Mesendoderm (in vitro differentiated cells): Measurements from ENCODE around the gene ARSA.

Experiments
- DNase-seq: peaks from one replicate; pipeline ENCODE4 v3.0.0; 2013
- H2AK5ac ChIP-seq: 2 replicates; pipeline ENCODE4 v1.6.1; 2013; ENCODE audit warnings: low read length, inconsistent platforms
- H2BK120ac ChIP-seq: 2 replicates; pipeline ENCODE4 v1.6.1; 2013; ENCODE audit warnings: low read depth, mild to moderate bottlenecking, low read length, moderate library complexity, mixed read lengths
- H2BK15ac ChIP-seq: replicated peaks from 2 replicates; pipeline ENCODE4 v1.6.1; 2013; ENCODE audit warnings: low read depth, mild to moderate bottlenecking, moderate library complexity
- H2BK5ac ChIP-seq: 2 replicates; pipeline ENCODE4 v1.6.1; 2013; ENCODE audit warnings: low read length, inconsistent platforms
- H3K18ac ChIP-seq: 2 replicates; pipeline ENCODE4 v1.6.1; 2013; ENCODE audit warnings: mild to moderate bottlenecking, low read length, mixed read lengths
- H3K23ac ChIP-seq: one replicate; pipeline ENCODE4 v1.6.1; 2013; ENCODE audit warnings: low read length
- H3K27ac ChIP-seq: 2 replicates; pipeline ENCODE4 v1.5.1; 2013; ENCODE audit warnings: low read depth, mild to moderate bottlenecking, inconsistent platforms, low read length, moderate library complexity
- H3K27me3 ChIP-seq: 2 replicates; pipeline ENCODE4 v1.6.1; 2013; ENCODE audit warnings: low read length, control low read depth, mild to moderate bottlenecking, inconsistent platforms; ENCODE audit not compliant: insufficient read depth, poor library complexity
- H3K36me3 ChIP-seq: 2 replicates; pipeline ENCODE4 v1.6.1; 2013; ENCODE audit warnings: low read length, inconsistent platforms; ENCODE audit not compliant: control insufficient read depth, insufficient read depth
- H3K4ac ChIP-seq: one replicate; pipeline ENCODE4 v1.6.1; 2013; ENCODE audit warnings: low read depth, mild to moderate bottlenecking, low read length, moderate library complexity
- H3K4me1 ChIP-seq: 2 replicates; pipeline ENCODE4 v1.6.1; 2013; ENCODE audit warnings: low read depth, low read length, inconsistent platforms; ENCODE audit not compliant: control insufficient read depth
- H3K4me2 ChIP-seq: 2 replicates; pipeline ENCODE4 v1.6.1; 2013; ENCODE audit warnings: low read length
- H3K4me3 ChIP-seq: 2 replicates; pipeline ENCODE4 v1.5.1; 2013; ENCODE audit warnings: mild to moderate bottlenecking, low read length
- H3K56ac ChIP-seq: one replicate; pipeline ENCODE4 v1.6.1; 2013; ENCODE audit warnings: low read length
- H3K79me1 ChIP-seq: 2 replicates; pipeline ENCODE4 v1.6.1; 2013; ENCODE audit warnings: low read length, inconsistent platforms
- H3K79me2 ChIP-seq: 2 replicates; pipeline ENCODE4 v1.6.1; 2013; ENCODE audit warnings: mild to moderate bottlenecking, low read length; ENCODE audit not compliant: control insufficient read depth, insufficient read depth
- H3K9ac ChIP-seq: 2 replicates; pipeline ENCODE4 v1.6.1; 2013; ENCODE audit warnings: low read length, inconsistent platforms
- H4K5ac ChIP-seq: one replicate; pipeline ENCODE4 v1.6.1; 2013; ENCODE audit warnings: low read length
- H4K8ac ChIP-seq: one replicate; pipeline ENCODE4 v1.6.1; 2013; ENCODE audit warnings: low read depth, mild to moderate bottlenecking, control low read depth, low read length, moderate library complexity
- WGBS: extraction: QIAGEN DNeasy Blood & Tissue Kit; methylation state at CpG from one replicate; pipeline ENCODE4 v1.1.7; 2013; ENCODE audit warnings: low lambda C conversion rate, missing lambda C conversion rate; ENCODE audit not compliant: insufficient coverage; ENCODE audit errors: extremely low coverage; 5-methylcytosine and 5-hydroxymethylcytosine counted together

Gene ARSA

DNA sequence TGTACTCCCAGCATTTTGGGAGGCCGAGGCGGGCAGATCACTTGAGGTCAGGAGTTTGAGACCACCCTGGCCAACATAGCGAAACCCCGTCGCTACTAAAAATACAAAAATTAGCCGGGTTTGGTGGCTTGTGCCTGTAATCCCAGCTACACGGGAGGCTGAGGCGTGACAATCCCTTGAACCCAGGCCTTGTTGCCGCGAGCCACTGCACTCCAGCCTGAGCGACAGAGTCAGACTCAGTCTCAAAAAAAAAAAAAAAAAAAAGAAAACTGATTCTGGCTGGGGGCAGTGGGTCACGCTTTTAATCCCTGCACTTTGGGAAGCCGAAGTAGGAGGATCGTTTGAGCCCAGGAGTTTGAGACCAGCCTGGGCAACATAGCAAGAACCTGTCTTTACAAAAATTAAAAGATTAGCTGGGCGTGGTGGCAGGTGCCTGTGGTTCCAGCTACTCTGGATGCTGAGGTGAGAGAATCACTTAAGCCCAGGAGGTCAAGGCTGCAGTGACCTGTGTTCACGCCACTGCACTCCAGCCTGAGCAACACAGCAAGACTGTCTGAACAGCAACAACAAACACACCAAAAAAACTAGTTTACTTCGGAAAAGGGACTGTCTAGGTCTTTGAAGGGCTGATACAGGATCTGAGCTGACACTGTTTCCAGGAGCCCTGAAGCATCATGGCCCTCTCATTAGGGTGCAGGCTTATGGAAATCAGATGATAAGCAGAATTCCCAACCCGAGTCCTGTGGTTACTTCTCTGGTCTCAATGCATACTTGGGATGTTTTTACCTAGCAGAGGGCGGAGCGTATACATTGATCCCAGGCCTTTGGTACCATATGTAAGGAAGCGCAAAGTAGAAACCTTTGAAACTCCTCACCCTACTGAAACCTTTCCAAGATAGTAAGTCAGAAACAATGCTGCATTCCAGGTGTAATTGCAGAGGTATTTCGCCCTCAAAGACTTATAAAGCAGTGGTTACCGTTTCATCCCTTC lies 43.6 kb downstream of the ARSA start:
- H3K79me1 ChIP-seq = peaks cover 7% of the 10 kb centered on the region
- H2BK120ac ChIP-seq = no peak overlapping the region
- no peak overlapping the region for H3K23ac ChIP-seq
- no peak overlapping the region for H3K56ac ChIP-seq
- no peak overlapping the region for H3K4ac ChIP-seq
- H2BK15ac ChIP-seq = no peak overlapping the region
- H3K79me2 ChIP-seq = peaks cover 6% of the 10 kb centered on the region
- H2BK5ac ChIP-seq = no peak overlapping the region
- H4K5ac ChIP-seq = no peak overlapping the region
- H3K4me1 ChIP-seq = peaks cover 2% of the 10 kb centered on the region
- H3K36me3 ChIP-seq = peaks cover 3% of the 10 kb centered on the region
- H3K4me3 ChIP-seq = no peak overlapping the region
- peak; percentile 88 for DNase-seq
- WGBS = no CpG with 5 or more reads among the region's 23 CpGs
- no peak overlapping the region for H2AK5ac ChIP-seq
- H3K9ac ChIP-seq = no peak overlapping the region
- H3K18ac ChIP-seq = no peak overlapping the region
- H3K27me3 ChIP-seq = no peaks in the 10 kb centered on the region
- H4K8ac ChIP-seq = no peak overlapping the region
- no peak overlapping the region for H3K27ac ChIP-seq
- H3K4me2 ChIP-seq = no peak overlapping the region

DNA sequence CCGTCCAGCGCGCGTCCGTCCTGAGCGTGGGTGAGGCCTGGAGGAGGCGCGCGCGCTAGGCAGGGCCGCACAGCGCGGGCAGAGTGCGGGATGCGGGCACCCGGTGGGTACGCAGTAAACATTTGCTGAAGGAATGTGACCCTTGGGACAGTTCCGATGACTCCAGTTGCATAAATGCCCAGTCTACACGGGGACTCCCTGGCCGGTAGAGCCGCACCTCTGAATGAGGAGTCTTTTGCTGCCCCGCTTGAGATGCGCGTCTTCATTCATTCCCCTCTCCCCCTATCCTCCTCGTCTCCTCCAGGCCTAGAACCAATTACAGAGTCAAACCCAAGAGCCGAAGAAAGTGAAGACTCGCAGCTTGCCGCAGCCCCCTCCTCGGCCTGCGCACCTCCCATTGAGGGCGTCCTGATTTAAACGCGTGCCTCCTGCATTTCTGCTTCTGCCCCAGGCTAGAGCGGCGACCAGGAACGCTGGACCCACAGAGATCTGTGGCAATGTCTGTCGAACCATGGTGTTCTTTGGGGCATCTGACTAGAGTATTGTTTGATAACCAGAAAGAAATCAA lies 44.6 kb downstream of the ARSA start:
- Histone ChIP-seq H3K4me1 (peaks cover 2% of the 10 kb centered on the region), H3K27ac (no peak overlapping the region), H3K23ac (no peak overlapping the region), H3K27me3 (no peaks in the 10 kb centered on the region), H3K56ac (peak overlapping the region; percentile 93), H2BK120ac (no peak overlapping the region), H4K8ac (no peak overlapping the region), H2AK5ac (no peak overlapping the region), H3K4ac (no peak overlapping the region), H3K18ac (no peak overlapping the region), H2BK5ac (no peak overlapping the region), H3K9ac (peak overlapping the region; percentile 86), H2BK15ac (no peak overlapping the region), H3K79me1 (peaks cover 7% of the 10 kb centered on the region), H3K36me3 (peaks cover 3% of the 10 kb centered on the region), H3K79me2 (peaks cover 6% of the 10 kb centered on the region), H3K4me2 (peak overlapping the region; percentile 80), H4K5ac (no peak overlapping the region), H3K4me3 (peak overlapping the region; percentile 68)
- no CpG with 5 or more reads among the region's 37 CpGs for WGBS
- DNase-seq = peak; percentile 32

- no CpG with 5 or more reads among the region's 96 CpGs for WGBS
- peak within 1 kb of the TSS; percentile 32 for H2BK120ac ChIP-seq
- peak within 1 kb of the TSS; percentile 90 for H4K8ac ChIP-seq
- H3K79me2 ChIP-seq = peaks cover 6% of the 10 kb centered on the region
- H3K36me3 ChIP-seq = peaks cover 3% of the 10 kb centered on the region
- peak within 1 kb of the TSS; percentile 93 for H3K4me3 ChIP-seq
- no peak within 1 kb of the TSS for H4K5ac ChIP-seq
- H3K23ac ChIP-seq = peak within 1 kb of the TSS; percentile 89
- DNase-seq = peak; percentile 99
- H2BK15ac ChIP-seq = no peak within 1 kb of the TSS
- H3K18ac ChIP-seq = peak within 1 kb of the TSS; percentile 89
- no peaks in the 10 kb centered on the region for H3K27me3 ChIP-seq
- H3K79me1 ChIP-seq = peaks cover 7% of the 10 kb centered on the region
- peak within 1 kb of the TSS; percentile 97 for H3K27ac ChIP-seq
- peak within 1 kb of the TSS; percentile 99 for H3K56ac ChIP-seq
- peaks cover 2% of the 10 kb centered on the region for H3K4me1 ChIP-seq
- peak within 1 kb of the TSS; percentile 73 for H3K4ac ChIP-seq
- H3K4me2 ChIP-seq = peak within 1 kb of the TSS; percentile 89
- no peak within 1 kb of the TSS for H2AK5ac ChIP-seq
- H3K9ac ChIP-seq = peak within 1 kb of the TSS; percentile 98
- H2BK5ac ChIP-seq = peak within 1 kb of the TSS; percentile 82
These were observed 45.3 kb downstream of the ARSA start, which contains the start of gene CHKB for GRCh38 chr22:50582493-50583293. Gene CHKB (minus strand): TSS chr22:50582849. CDS start chr22:50582781, 68 bp downstream.

DNA sequence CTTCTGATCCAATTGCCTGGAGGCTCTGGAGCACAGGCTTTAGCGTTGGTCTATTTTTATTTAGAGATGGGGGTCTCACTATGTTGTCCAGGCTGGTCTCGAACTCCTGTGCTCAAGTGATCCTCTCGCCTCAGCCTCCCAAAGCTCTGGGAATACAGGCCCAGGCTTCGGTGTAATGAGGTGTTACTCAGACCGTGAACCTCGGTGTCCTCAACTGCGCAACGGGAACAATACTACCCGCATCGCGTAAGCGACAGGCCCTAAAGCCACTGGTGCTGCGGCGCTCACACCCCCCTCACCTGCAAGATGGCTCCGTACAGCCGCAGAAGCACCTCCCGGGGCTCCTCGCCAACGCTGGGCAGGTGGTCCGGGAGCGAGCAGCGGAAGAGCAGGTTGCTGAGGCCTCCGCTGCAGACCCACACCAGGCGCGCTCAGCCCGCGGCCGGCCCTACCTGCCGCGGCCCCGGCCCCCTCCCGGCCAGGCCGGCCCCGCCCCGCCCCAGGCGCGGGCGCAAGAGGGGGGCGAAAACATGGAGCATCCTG lies 45.9 kb downstream of the ARSA start:
- H2BK120ac ChIP-seq = no peak overlapping the region
- peak overlapping the region; percentile 93 for H3K4me3 ChIP-seq
- H3K36me3 ChIP-seq = peaks cover 3% of the 10 kb centered on the region
- peak overlapping the region; percentile 97 for H3K27ac ChIP-seq
- no CpG with 5 or more reads among the region's 39 CpGs for WGBS
- H3K56ac ChIP-seq = peak overlapping the region; percentile 99
- H2BK15ac ChIP-seq = no peak overlapping the region
- no peak overlapping the region for H2AK5ac ChIP-seq
- peak overlapping the region; percentile 89 for H3K4me2 ChIP-seq
- H4K5ac ChIP-seq = no peak overlapping the region
- peaks cover 6% of the 10 kb centered on the region for H3K79me2 ChIP-seq
- H3K79me1 ChIP-seq = peaks cover 7% of the 10 kb centered on the region
- peak overlapping the region; percentile 89 for H3K18ac ChIP-seq
- DNase-seq = peak; percentile 38
- H3K23ac ChIP-seq = peak overlapping the region; percentile 89
- peaks cover 2% of the 10 kb centered on the region for H3K4me1 ChIP-seq
- peak overlapping the region; percentile 73 for H3K4ac ChIP-seq
- no peaks in the 10 kb centered on the region for H3K27me3 ChIP-seq
- peak overlapping the region; percentile 90 for H4K8ac ChIP-seq
- H2BK5ac ChIP-seq = no peak overlapping the region
- H3K9ac ChIP-seq = peak overlapping the region; percentile 98
